GM10847 (cell line): ENCODE results near the gene AUTS2.

Experiments used
- POLR2A ChIP-seq: IDR thresholded peaks from 2 replicates; pipeline ENCODE4 v1.6.1; 2011; ENCODE audit not compliant: insufficient read length; ENCODE audit errors: extremely low read depth

Gene AUTS2

GRCh38 chr7:70779321-70779720, 1181.0 kb downstream of the AUTS2 start:
- TF ChIP-seq POLR2A, result no peak

GRCh38 chr7:70781922-70782311, 1183.6 kb downstream of the AUTS2 start:
- no peak for TF ChIP-seq POLR2A

- TF ChIP-seq POLR2A, result no peak
These were observed 1184.5 kb downstream of the AUTS2 start for GRCh38 chr7:70782796-70783195.

- no peak for TF ChIP-seq POLR2A
These were observed 1187.2 kb downstream of the AUTS2 start for GRCh38 chr7:70785427-70785826.

GRCh38 chr7:70786076-70786475, 1187.8 kb downstream of the AUTS2 start:
- TF ChIP-seq POLR2A, result no peak

- no peak for TF ChIP-seq POLR2A
These were observed 1189.0 kb downstream of the AUTS2 start for GRCh38 chr7:70787286-70787685.

GRCh38 chr7:70787771-70788170, 1189.5 kb downstream of the AUTS2 start:
- no peak for TF ChIP-seq POLR2A

GRCh38 chr7:70788276-70788675, 1190.0 kb downstream of the AUTS2 start:
- no peak for TF ChIP-seq POLR2A

- no peak for TF ChIP-seq POLR2A
These were observed 1191.4 kb downstream of the AUTS2 start for GRCh38 chr7:70789481-70790214.

- TF ChIP-seq POLR2A, result no peak
These were observed 1192.2 kb downstream of the AUTS2 start for GRCh38 chr7:70790215-70791073.

- TF ChIP-seq POLR2A, result no peak
These were observed 1193.1 kb downstream of the AUTS2 start for GRCh38 chr7:70791341-70791740.

- TF ChIP-seq POLR2A, result no peak
These were observed 1194.8 kb downstream of the AUTS2 start for GRCh38 chr7:70793060-70793459.

- no peak for TF ChIP-seq POLR2A
These were observed 1195.5 kb downstream of the AUTS2 start for GRCh38 chr7:70793821-70794220.

- no peak for TF ChIP-seq POLR2A
These were observed 1196.7 kb downstream of the AUTS2 start for GRCh38 chr7:70794962-70795361.

- no peak for TF ChIP-seq POLR2A
These were observed 1197.7 kb downstream of the AUTS2 start for GRCh38 chr7:70795948-70796347.

GRCh38 chr7:70797109-70797514, 1198.8 kb downstream of the AUTS2 start:
- no peak for TF ChIP-seq POLR2A
